HepG2 (cell line): ENCODE results near the gene PCYT2. TPM values are rescaled to one million over a fixed set of nuclear protein-coding genes. Genes with fewer than 3 reads are reported as not detected.
A peak's percentile ranks its signal among the peaks of the same experiment; 100 is the strongest.

Experiments
- DNMT1 ChIP-seq: sonication (generic); formaldehyde crosslinking; IDR thresholded peaks from 2 replicates; pipeline ENCODE4 v1.5.1; 2020; ENCODE audit warnings: mild to moderate bottlenecking, missing genetic modification reagents
- IKZF1 ChIP-seq: fragments of 450-650 bp; IDR thresholded peaks from 2 replicates; pipeline ENCODE4 v1.7.1; 2016
- KLF9 ChIP-seq: IDR thresholded peaks from 2 replicates; pipeline ENCODE4 v1.6.1; 2016; ENCODE audit warnings: low read depth
- MIER2 ChIP-seq: IDR thresholded peaks from 2 replicates; pipeline ENCODE4 v1.6.1; 2016; ENCODE audit warnings: missing biosample characterization, missing genetic modification reagents
- NR3C1 ChIP-seq: sonication (generic); formaldehyde crosslinking; IDR thresholded peaks from 2 replicates; pipeline ENCODE4 v1.4.0; 2020; ENCODE audit warnings: missing genetic modification reagents
- SIX1 ChIP-seq: sonication (generic); formaldehyde crosslinking; IDR thresholded peaks from 2 replicates; pipeline ENCODE4 v1.4.0; 2020; ENCODE audit warnings: missing genetic modification reagents, borderline replicate concordance
- SNAI1 ChIP-seq: sonication (generic); formaldehyde crosslinking; IDR thresholded peaks from 2 replicates; pipeline ENCODE4 v1.5.0; 2020; ENCODE audit warnings: mild to moderate bottlenecking, missing genetic modification reagents, borderline replicate concordance
- SSRP1 ChIP-seq: IDR thresholded peaks from 2 replicates; pipeline ENCODE4 v1.6.1; 2016; ENCODE audit warnings: control low read depth
- TCF7 ChIP-seq: sonication (generic); IDR thresholded peaks from 2 replicates; pipeline ENCODE4 v1.6.1; 2016; ENCODE audit warnings: antibody characterized with exemption, low read depth
- TCF7L2 ChIP-seq: IDR thresholded peaks from 2 replicates; pipeline ENCODE4 v1.6.1; 2011; ENCODE audit warnings: mild to moderate bottlenecking, low read depth, low read length, moderate library complexity
- TEAD2 ChIP-seq: sonication (generic); formaldehyde crosslinking; IDR thresholded peaks from 2 replicates; pipeline ENCODE4 v1.9.0; 2021; ENCODE audit warnings: missing genetic modification reagents
- ZKSCAN8 ChIP-seq: IDR thresholded peaks from 2 replicates; pipeline ENCODE4 v1.6.1; 2016; ENCODE audit warnings: borderline replicate concordance, missing genetic modification reagents, missing compliant biosample characterization
- ZNF3 ChIP-seq: IDR thresholded peaks from 2 replicates; pipeline ENCODE4 v1.7.0; 2017; ENCODE audit warnings: inconsistent platforms
- ZNF549 ChIP-seq: sonication (generic); formaldehyde crosslinking; IDR thresholded peaks from 2 replicates; pipeline ENCODE4 v1.5.0; 2020; ENCODE audit warnings: missing genetic modification reagents
- ZNF775 ChIP-seq: sonication (generic); formaldehyde crosslinking; IDR thresholded peaks from 2 replicates; pipeline ENCODE4 v1.4.0; 2020; ENCODE audit warnings: missing genetic modification reagents, mild to moderate bottlenecking, moderate library complexity, borderline replicate concordance
- ZNF790 ChIP-seq: sonication (generic); formaldehyde crosslinking; IDR thresholded peaks from 2 replicates; pipeline ENCODE4 v1.8.0; 2022; ENCODE audit warnings: missing genetic modification reagents, mild to moderate bottlenecking, borderline replicate concordance
- polyA plus RNA-seq, 8 experiments: library from polyadenylated mRNA; depleted of rRNA in 3 of 8; stranded (reverse) in 7 of 8; unstranded in 1 of 8; fragments of >200 nt; fragmentation: Illumina TruSeq in 4 of 8; extraction: Trizol in 4 of 8; gene quantifications; 2 replicates each; pipeline versions ENCODE4 v1.2.1 to v1.2.3, GENCODE V29; 2011 to 2016; ENCODE audit warnings: low read depth in 4 of 8, missing spikeins in 1 of 8, mixed read lengths in 1 of 8; ENCODE audit not compliant: insufficient read depth in 1 of 8
- total RNA-seq, 5 experiments: library from RNA; depleted of rRNA; stranded (reverse); fragments of >200 nt; fragmentation: Illumina TruSeq; extraction: Trizol; gene quantifications; 2 replicates each; pipeline ENCODE4 v1.2.3, GENCODE V29; 2016; ENCODE audit warnings: low read depth in 1 of 5
- TF ChIP-seq, protein P1 (sequence below): sonication (generic); IDR thresholded peaks from 2 replicates; pipeline ENCODE4 v1.6.1; 2016; ENCODE audit warnings: low read depth, borderline replicate concordance
- TF ChIP-seq, protein P2 (sequence below): sonication (generic); formaldehyde crosslinking; IDR thresholded peaks from 2 replicates; pipeline ENCODE4 v1.8.1; 2023; ENCODE audit warnings: missing genetic modification reagents, inconsistent platforms, borderline replicate concordance
- TF ChIP-seq, protein P3 (sequence below): sonication (generic); formaldehyde crosslinking; IDR thresholded peaks from 2 replicates; pipeline ENCODE4 v1.4.0; 2020; ENCODE audit warnings: mild to moderate bottlenecking, missing genetic modification reagents
- TF ChIP-seq, protein P4 (sequence below): sonication (generic); formaldehyde crosslinking; conservative IDR thresholded peaks from 2 replicates; pipeline ENCODE4 v1.4.0; 2020; ENCODE audit warnings: mild to moderate bottlenecking, missing genetic modification reagents, moderate library complexity
- TF ChIP-seq, protein P5 (sequence below): conservative IDR thresholded peaks from 2 replicates; pipeline ENCODE4 v1.6.1; 2018; ENCODE audit warnings: missing genetic modification reagents

Gene PCYT2
- total and polyA plus RNA-seq, 2 of the 13 experiments (the other 11 are each of a cell fraction or from before 2014, with no cell fraction given), result 147 to 297 TPM

DNA sequence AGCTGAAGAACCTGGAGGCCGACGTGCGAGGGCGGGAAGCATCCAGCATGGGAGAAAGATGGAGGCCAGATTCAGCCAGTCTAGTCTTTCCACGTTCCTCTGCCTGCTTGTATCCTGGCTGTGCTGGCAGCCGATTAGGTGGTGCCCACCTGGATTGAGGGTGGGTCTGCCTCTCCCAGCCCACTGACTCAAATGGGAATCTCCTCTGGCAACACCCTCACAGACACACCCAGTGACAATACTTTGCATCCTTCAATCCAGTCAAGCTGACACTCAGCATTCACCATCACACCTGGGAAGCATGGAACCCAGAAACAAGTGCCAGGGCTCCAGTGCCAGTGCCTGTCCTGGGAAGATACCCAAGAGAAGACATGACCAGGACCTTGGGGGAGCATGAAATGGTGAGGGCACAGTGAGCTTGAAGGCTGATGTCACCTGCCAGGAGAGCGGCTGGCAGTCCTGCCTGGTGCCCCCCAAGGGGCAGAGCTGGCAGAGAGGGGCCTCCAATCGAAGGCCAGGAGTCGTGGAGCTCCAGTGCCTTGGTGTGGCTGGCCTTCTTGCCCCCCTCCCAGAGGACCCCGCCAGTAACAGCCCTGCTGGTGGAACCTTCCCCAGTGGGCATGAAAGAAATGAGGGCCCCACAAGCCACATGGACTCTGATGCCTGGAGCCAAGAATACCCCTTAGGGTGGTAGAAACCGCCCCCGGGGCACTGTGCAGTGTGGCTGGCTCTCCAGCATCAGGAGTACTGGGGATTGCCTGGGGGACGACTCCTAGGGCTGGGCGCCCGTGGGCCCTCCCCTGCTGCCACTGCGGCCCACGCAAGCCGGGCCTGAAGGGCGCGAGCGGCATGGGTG, 9.8 kb downstream of the PCYT2 start (continued):
- no peak for TF ChIP-seq ZNF790 (CRISPR knock-in tag)
- TF ChIP-seq TCF7, result no peak
- TF ChIP-seq DNMT1, result peak; percentile 58; the same call in 1 of the 2 replicates
- no peak for TF ChIP-seq ZNF775 (CRISPR knock-in tag)
- TF ChIP-seq SNAI1, result no peak
- TF ChIP-seq TEAD2 (CRISPR knock-in tag), result no peak
- no peak for TF ChIP-seq KLF9 (CRISPR knock-in tag)
- no peak for TF ChIP-seq TCF7L2
- TF ChIP-seq SSRP1 (CRISPR knock-in tag), result peak; percentile 97
- TF ChIP-seq, protein P1, sequence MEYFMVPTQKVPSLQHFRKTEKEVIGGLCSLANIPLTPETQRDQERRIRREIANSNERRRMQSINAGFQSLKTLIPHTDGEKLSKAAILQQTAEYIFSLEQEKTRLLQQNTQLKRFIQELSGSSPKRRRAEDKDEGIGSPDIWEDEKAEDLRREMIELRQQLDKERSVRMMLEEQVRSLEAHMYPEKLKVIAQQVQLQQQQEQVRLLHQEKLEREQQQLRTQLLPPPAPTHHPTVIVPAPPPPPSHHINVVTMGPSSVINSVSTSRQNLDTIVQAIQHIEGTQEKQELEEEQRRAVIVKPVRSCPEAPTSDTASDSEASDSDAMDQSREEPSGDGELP, result no peak
- TF ChIP-seq, protein P2, sequence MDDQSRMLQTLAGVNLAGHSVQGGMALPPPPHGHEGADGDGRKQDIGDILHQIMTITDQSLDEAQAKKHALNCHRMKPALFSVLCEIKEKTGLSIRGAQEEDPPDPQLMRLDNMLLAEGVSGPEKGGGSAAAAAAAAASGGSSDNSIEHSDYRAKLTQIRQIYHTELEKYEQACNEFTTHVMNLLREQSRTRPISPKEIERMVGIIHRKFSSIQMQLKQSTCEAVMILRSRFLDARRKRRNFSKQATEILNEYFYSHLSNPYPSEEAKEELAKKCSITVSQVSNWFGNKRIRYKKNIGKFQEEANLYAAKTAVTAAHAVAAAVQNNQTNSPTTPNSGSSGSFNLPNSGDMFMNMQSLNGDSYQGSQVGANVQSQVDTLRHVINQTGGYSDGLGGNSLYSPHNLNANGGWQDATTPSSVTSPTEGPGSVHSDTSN (CRISPR knock-in tag), result no peak
- no peak for TF ChIP-seq NR3C1 (CRISPR knock-in tag)
- TF ChIP-seq, protein P3, sequence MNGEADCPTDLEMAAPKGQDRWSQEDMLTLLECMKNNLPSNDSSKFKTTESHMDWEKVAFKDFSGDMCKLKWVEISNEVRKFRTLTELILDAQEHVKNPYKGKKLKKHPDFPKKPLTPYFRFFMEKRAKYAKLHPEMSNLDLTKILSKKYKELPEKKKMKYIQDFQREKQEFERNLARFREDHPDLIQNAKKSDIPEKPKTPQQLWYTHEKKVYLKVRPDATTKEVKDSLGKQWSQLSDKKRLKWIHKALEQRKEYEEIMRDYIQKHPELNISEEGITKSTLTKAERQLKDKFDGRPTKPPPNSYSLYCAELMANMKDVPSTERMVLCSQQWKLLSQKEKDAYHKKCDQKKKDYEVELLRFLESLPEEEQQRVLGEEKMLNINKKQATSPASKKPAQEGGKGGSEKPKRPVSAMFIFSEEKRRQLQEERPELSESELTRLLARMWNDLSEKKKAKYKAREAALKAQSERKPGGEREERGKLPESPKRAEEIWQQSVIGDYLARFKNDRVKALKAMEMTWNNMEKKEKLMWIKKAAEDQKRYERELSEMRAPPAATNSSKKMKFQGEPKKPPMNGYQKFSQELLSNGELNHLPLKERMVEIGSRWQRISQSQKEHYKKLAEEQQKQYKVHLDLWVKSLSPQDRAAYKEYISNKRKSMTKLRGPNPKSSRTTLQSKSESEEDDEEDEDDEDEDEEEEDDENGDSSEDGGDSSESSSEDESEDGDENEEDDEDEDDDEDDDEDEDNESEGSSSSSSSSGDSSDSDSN (CRISPR knock-in tag), result 0 out of 2 replicates have a peak, but pooled peaks have one; percentile 19
- TF ChIP-seq, protein P4, sequence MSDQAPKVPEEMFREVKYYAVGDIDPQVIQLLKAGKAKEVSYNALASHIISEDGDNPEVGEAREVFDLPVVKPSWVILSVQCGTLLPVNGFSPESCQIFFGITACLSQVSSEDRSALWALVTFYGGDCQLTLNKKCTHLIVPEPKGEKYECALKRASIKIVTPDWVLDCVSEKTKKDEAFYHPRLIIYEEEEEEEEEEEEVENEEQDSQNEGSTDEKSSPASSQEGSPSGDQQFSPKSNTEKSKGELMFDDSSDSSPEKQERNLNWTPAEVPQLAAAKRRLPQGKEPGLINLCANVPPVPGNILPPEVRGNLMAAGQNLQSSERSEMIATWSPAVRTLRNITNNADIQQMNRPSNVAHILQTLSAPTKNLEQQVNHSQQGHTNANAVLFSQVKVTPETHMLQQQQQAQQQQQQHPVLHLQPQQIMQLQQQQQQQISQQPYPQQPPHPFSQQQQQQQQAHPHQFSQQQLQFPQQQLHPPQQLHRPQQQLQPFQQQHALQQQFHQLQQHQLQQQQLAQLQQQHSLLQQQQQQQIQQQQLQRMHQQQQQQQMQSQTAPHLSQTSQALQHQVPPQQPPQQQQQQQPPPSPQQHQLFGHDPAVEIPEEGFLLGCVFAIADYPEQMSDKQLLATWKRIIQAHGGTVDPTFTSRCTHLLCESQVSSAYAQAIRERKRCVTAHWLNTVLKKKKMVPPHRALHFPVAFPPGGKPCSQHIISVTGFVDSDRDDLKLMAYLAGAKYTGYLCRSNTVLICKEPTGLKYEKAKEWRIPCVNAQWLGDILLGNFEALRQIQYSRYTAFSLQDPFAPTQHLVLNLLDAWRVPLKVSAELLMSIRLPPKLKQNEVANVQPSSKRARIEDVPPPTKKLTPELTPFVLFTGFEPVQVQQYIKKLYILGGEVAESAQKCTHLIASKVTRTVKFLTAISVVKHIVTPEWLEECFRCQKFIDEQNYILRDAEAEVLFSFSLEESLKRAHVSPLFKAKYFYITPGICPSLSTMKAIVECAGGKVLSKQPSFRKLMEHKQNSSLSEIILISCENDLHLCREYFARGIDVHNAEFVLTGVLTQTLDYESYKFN (CRISPR knock-in tag), result no peak
- no peak for TF ChIP-seq IKZF1
- no peak for TF ChIP-seq ZNF3 (CRISPR knock-in tag)
- TF ChIP-seq MIER2 (CRISPR knock-in tag), result no peak
- TF ChIP-seq ZKSCAN8 (CRISPR knock-in tag), result no peak
- TF ChIP-seq, protein P5, sequence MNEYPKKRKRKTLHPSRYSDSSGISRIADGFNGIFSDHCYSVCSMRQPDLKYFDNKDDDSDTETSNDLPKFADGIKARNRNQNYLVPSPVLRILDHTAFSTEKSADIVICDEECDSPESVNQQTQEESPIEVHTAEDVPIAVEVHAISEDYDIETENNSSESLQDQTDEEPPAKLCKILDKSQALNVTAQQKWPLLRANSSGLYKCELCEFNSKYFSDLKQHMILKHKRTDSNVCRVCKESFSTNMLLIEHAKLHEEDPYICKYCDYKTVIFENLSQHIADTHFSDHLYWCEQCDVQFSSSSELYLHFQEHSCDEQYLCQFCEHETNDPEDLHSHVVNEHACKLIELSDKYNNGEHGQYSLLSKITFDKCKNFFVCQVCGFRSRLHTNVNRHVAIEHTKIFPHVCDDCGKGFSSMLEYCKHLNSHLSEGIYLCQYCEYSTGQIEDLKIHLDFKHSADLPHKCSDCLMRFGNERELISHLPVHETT (CRISPR knock-in tag), result no peak
- no peak for TF ChIP-seq SIX1 (CRISPR knock-in tag)
- TF ChIP-seq ZNF549, result no peak
